Fibroblast of the aortic adventitia (primary cell): Measurements from ENCODE around the gene MADCAM1. TPM values are rescaled to one million over a fixed set of nuclear protein-coding genes. Genes with fewer than 3 reads are reported as not detected.

ENCODE experiments used
- DNase-seq: peaks from one replicate; pipeline ENCODE4 v3.0.0-alpha.2; 2010; ENCODE audit warnings: low read depth
- H3K4me3 ChIP-seq: 2 replicates; pipeline ENCODE4 v1.5.1; 2011; ENCODE audit warnings: low read depth, mild to moderate bottlenecking, control low read depth, low read length, moderate library complexity
- total RNA-seq: library from RNA; depleted of rRNA; stranded (reverse); fragments of >200 nt; gene quantifications from 2 replicates; pipeline ENCODE4 v1.2.3, GENCODE V29; 2012; ENCODE audit warnings: low replicate concordance
- TF ChIP-seq, protein P1 (sequence below): IDR thresholded peaks from 2 replicates; pipeline ENCODE4 v1.5.1; 2011; ENCODE audit warnings: mild to moderate bottlenecking, low read length, control low read depth, inconsistent platforms; ENCODE audit not compliant: insufficient read depth

Gene MADCAM1
- total RNA-seq, 1 donor, result 0.18 TPM

GRCh38 chr19:536031-536880, 40.0 kb downstream of the MADCAM1 start:
- no peak overlapping the region for H3K4me3 ChIP-seq
- no peak for DNase-seq
- TF ChIP-seq, protein P1, sequence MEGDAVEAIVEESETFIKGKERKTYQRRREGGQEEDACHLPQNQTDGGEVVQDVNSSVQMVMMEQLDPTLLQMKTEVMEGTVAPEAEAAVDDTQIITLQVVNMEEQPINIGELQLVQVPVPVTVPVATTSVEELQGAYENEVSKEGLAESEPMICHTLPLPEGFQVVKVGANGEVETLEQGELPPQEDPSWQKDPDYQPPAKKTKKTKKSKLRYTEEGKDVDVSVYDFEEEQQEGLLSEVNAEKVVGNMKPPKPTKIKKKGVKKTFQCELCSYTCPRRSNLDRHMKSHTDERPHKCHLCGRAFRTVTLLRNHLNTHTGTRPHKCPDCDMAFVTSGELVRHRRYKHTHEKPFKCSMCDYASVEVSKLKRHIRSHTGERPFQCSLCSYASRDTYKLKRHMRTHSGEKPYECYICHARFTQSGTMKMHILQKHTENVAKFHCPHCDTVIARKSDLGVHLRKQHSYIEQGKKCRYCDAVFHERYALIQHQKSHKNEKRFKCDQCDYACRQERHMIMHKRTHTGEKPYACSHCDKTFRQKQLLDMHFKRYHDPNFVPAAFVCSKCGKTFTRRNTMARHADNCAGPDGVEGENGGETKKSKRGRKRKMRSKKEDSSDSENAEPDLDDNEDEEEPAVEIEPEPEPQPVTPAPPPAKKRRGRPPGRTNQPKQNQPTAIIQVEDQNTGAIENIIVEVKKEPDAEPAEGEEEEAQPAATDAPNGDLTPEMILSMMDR, result no peak

DNA sequence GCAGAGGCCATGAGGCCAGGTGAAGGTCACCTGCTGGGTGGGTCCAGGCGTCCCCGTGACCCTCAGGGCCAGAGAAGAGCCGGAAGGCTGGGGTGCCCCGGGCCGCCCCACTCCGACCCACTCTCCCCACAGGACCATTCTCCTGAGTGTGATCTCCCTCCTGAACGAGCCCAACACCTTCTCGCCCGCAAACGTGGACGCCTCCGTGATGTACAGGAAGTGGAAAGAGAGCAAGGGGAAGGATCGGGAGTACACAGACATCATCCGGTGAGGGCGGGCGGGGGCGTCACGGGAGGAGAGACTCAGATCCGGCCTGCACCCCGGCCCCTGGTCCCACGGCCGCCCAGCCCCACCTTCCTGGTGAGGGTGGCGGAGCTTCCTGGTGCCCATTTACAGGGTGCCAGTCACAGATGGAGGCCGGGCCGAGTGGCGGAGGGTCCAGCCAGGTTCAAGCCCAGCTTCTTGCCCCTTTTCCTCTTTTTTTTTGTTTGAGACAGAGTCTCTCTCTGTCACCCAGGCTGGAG, 40.7 kb downstream of the MADCAM1 start:
- no peak overlapping the region for H3K4me3 ChIP-seq
- no peak for DNase-seq
- TF ChIP-seq, protein P1, result no peak

- DNase-seq, result no peak
- H3K4me3 ChIP-seq, result no peak overlapping the region
- TF ChIP-seq, protein P1, result no peak
These were observed 42.5 kb downstream of the MADCAM1 start for GRCh38 chr19:538641-539428.

GRCh38 chr19:539429-540030, 43.2 kb downstream of the MADCAM1 start:
- H3K4me3 ChIP-seq, result no peak overlapping the region
- TF ChIP-seq, protein P1, result no peak
- no peak for DNase-seq

DNA sequence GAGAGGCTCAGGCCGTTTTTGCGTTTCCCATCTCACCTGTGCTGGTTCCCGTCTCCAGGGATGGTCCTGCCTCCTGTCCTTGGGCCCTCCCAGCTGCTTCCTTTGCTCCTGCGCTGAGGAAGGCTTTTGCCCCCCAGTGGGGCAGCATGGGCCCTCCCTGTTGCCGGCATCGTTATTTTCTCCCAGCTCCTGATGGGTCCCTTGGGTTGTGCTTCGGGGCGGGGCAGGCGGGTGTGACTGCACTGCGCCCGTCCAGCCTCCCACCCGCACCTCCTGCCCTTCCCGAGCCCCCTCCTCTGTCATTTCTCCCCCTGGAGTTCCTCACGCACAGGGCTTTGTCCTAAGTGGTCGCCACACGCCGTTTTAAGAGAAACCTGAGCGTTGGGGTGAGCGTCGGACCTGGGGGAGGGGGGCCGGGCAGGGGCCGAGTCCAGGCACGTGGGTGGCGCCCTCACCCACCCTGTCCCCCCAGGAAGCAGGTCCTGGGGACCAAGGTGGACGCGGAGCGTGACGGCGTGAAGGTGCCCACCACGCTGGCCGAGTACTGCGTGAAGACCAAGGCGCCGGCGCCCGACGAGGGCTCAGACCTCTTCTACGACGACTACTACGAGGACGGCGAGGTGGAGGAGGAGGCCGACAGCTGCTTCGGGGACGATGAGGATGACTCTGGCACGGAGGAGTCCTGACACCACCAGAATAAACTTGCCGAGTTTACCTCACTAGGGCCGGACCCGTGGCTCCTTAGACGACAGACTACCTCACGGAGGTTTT, 44.8 kb downstream of the MADCAM1 start:
- TF ChIP-seq, protein P1, result no peak
- DNase-seq, result no peak
- no peak overlapping the region for H3K4me3 ChIP-seq

- no peak overlapping the region for H3K4me3 ChIP-seq
- DNase-seq, result no peak
- TF ChIP-seq, protein P1, result no peak
These were observed 45.4 kb downstream of the MADCAM1 start for GRCh38 chr19:541699-542098.
